ENCODE measurements around the gene SGIP1.
A peak's percentile ranks its signal among the peaks of the same experiment; 100 is the strongest.
"Not testable (repeated sequence)": the region's sequence is repeated elsewhere in the genome, so short reads cannot be mapped to it uniquely, and the experiment has no call there.

SGIP1 gene

DNA sequence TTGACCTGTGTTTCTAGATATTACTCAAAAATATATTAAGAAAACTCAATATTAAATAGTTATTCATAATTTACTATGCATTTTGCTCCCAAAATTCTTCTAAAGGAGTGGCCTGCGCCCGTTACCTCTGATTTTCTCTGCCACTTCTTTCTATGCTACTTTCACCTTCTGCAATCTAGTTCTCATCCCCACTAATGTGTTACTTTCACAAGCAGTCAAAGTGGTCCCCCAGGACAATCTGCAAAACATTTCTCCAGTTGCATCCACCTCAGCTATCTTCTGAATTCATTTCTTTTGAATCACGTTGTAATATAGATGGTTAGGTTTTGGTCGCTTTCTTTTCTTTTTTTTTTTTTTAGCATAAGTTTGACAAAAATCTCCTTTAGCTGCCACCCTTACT, 253.7 kb downstream of the SGIP1 start:
- no peak overlapping the region for H3K27ac ChIP-seq
- DNase-seq (ENCODE audit: low read depth, low spot score), result no peak

DNA sequence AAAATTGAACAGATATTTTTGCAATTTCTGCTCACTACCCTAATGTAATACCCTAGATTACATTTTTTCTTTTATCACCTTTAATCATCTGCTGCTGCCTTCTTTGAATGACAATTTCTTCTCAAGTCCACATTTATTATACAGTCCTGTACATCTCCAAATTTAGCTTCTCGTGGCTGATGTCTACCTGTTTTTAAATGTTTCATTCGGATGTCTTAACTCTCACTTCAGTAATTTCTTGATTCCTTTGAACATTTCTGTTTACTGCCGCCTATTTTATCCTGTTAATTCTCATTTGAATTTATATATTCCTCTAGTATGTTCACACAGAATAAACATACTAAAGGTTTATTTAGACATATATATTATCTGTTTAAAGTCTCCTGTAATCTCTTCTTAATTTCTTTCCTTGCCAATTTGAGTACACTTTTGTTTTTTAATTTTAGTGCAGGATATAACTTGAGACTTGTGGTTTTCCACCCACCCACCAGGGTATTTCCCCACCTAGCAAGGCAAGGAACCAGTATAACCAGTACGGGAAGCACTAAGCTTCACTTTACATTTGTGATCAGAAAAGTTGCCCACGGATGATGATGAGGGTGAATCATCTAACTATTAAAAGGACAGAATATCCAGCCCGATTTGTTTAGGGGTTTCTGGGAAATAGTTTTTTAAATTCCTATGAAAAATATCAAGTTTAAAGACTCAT, 254.4 kb downstream of the SGIP1 start:
- H3K27ac ChIP-seq, result no peak overlapping the region

GRCh38 chr1:66791621-66792610, 258.0 kb downstream of the SGIP1 start:
- no peak overlapping the region for H3K27ac ChIP-seq
- no peak for DNase-seq (ENCODE audit: low read depth, low spot score)

More for the DNA sequence above, 254.4 kb downstream of the SGIP1 start:
- DNase-seq (ENCODE audit: low read depth, low spot score), result peak; percentile 52

GRCh38 chr1:66795839-66796238, 261.9 kb downstream of the SGIP1 start:
- not testable (repeated sequence) for DNase-seq (ENCODE audit: low read depth, low spot score); H3K27ac ChIP-seq
